Neural crest cell (in vitro differentiated cells): ENCODE results near the gene KRT33B. TPM values are rescaled to one million over a fixed set of nuclear protein-coding genes. Genes with fewer than 3 reads are reported as not detected.
"Not testable (repeated sequence)": the region's sequence is repeated elsewhere in the genome, so short reads cannot be mapped to it uniquely, and the experiment has no call there.

ENCODE experiments used
- DNase-seq: peaks from one replicate; pipeline ENCODE4 v3.0.0; 2021; ENCODE audit warnings: low read depth, mixed read lengths, low spot score
- H3K27ac Mint-ChIP-seq: one replicate; pipeline ENCODE4 v1.8.0; 2021; ENCODE audit warnings: mild to moderate bottlenecking, mixed read lengths; ENCODE audit not compliant: unreplicated experiment
- H3K27me3 Mint-ChIP-seq: 2 replicates; pipeline ENCODE4 v1.8.0; 2021; ENCODE audit warnings: low read depth, mild to moderate bottlenecking, mixed read lengths
- H3K36me3 Mint-ChIP-seq: 2 replicates; pipeline ENCODE4 v1.8.0; 2021; ENCODE audit warnings: low read depth, mild to moderate bottlenecking, mixed read lengths
- H3K4me1 Mint-ChIP-seq: 2 replicates; pipeline ENCODE4 v1.8.0; 2021; ENCODE audit warnings: mixed read lengths
- H3K4me3 Mint-ChIP-seq: one replicate; pipeline ENCODE4 v1.8.0; 2021; ENCODE audit warnings: mild to moderate bottlenecking, mixed read lengths
- H3K9me3 Mint-ChIP-seq: 2 replicates; pipeline ENCODE4 v1.8.0; 2021; ENCODE audit warnings: mixed read lengths
- CTCF ChIP-seq: fragments of 200-600 bp; sonication (generic); conservative IDR thresholded peaks from 2 replicates; pipeline ENCODE4 v1.5.0; 2021; ENCODE audit warnings: antibody characterized with exemption, mild to moderate bottlenecking
- total RNA-seq: library from RNA; stranded (reverse); gene quantifications from 2 replicates; pipeline ENCODE4 v1.2.1, GENCODE V29; 2021

KRT33B gene
- total RNA-seq, 1 donor from 2014 or later: not detected

GRCh38 chr17:41396996-41397660 is 27.5 kb upstream of the KRT33B start, which contains the start of gene KRT31:
KRT31 (minus strand) TSS chr17:41397608; CDS start chr17:41397539, 69 bp downstream.
- Mint-ChIP-seq H3K27me3 (no peaks in the 10 kb centered on the region), H3K27ac (no peak within 1 kb of the TSS), H3K4me1 (peaks cover 17% of the 10 kb centered on the region), H3K9me3 (no peaks in the 10 kb centered on the region), H3K36me3 (no peaks in the 10 kb centered on the region), H3K4me3 (no peak within 1 kb of the TSS)
- TF ChIP-seq CTCF: no peak
- DNase-seq: no peak

- no peak overlapping the region for H3K27ac Mint-ChIP-seq
- H3K36me3 Mint-ChIP-seq: no peaks in the 10 kb centered on the region
- no peak overlapping the region for H3K4me3 Mint-ChIP-seq
- H3K9me3 Mint-ChIP-seq: no peaks in the 10 kb centered on the region
- TF ChIP-seq CTCF: no peak
- peaks cover 16% of the 10 kb centered on the region for H3K4me1 Mint-ChIP-seq
- no peaks in the 10 kb centered on the region for H3K27me3 Mint-ChIP-seq
- DNase-seq: no peak
Measured at GRCh38 chr17:41396340-41396739, 26.7 kb upstream of the KRT33B start.

GRCh38 chr17:41395611-41396010 is 26.0 kb upstream of the KRT33B start:
- DNase-seq: no peak
- Mint-ChIP-seq H3K27ac (no peak overlapping the region), H3K4me3 (no peak overlapping the region), H3K27me3 (no peaks in the 10 kb centered on the region), H3K36me3 (no peaks in the 10 kb centered on the region), H3K9me3 (no peaks in the 10 kb centered on the region), H3K4me1 (peaks cover 17% of the 10 kb centered on the region)
- TF ChIP-seq CTCF: no peak

GRCh38 chr17:41395044-41395443 is 25.4 kb upstream of the KRT33B start:
- H3K9me3 Mint-ChIP-seq, H3K27me3 Mint-ChIP-seq, H3K36me3 Mint-ChIP-seq, H3K4me3 Mint-ChIP-seq, DNase-seq: not testable (repeated sequence)
- Mint-ChIP-seq H3K4me1 (peaks cover 16% of the 10 kb centered on the region), H3K27ac (peak overlapping the region; percentile 57)

- no peak for DNase-seq
- Mint-ChIP-seq H3K36me3 (no peaks in the 10 kb centered on the region), H3K4me3 (no peak overlapping the region), H3K4me1 (peaks cover 16% of the 10 kb centered on the region), H3K27ac (no peak overlapping the region), H3K27me3 (no peaks in the 10 kb centered on the region), H3K9me3 (no peaks in the 10 kb centered on the region)
- TF ChIP-seq CTCF: no peak
Measured at GRCh38 chr17:41394254-41394996, 24.8 kb upstream of the KRT33B start.

GRCh38 chr17:41393826-41394225 is 24.2 kb upstream of the KRT33B start:
- Mint-ChIP-seq H3K4me3 (no peak overlapping the region), H3K27me3 (no peaks in the 10 kb centered on the region), H3K36me3 (no peaks in the 10 kb centered on the region), H3K9me3 (no peaks in the 10 kb centered on the region), H3K27ac (no peak overlapping the region), H3K4me1 (peaks cover 13% of the 10 kb centered on the region)
- TF ChIP-seq CTCF: no peak
- DNase-seq: no peak
